ENCODE measurements around the gene ARHGAP40. TPM values are rescaled to one million over a fixed set of nuclear protein-coding genes. Genes with fewer than 3 reads are reported as not detected.
A peak's percentile ranks its signal among the peaks of the same experiment; 100 is the strongest.

Gene ARHGAP40
- total and polyA plus RNA-seq, 2 of the 4 experiments (the other 2 are of a cell fraction) = not detected

GRCh38 chr20:38674092-38674764, 72.6 kb downstream of the ARHGAP40 start:
- H3K4me1 ChIP-seq (ENCODE audit: control insufficient read depth, insufficient read depth, low read length) = no peaks in the 10 kb centered on the region
- H2BK5ac ChIP-seq (ENCODE audit: low read depth, low read length, poor library complexity, severe bottlenecking) = no peak overlapping the region
- no peak overlapping the region for H4K5ac ChIP-seq (ENCODE audit: low read depth, low read length)
- no peak overlapping the region for H3K23ac ChIP-seq (ENCODE audit: low read depth, low read length)
- ChIA-PET CTCF (no interaction called here), POLR2A (ENCODE audit: unreplicated experiment) (no interaction called here)
- DNase-seq = peak; percentile 47
- H2AK5ac ChIP-seq (ENCODE audit: low read depth, low read length) = no peak overlapping the region
- H3K14ac ChIP-seq (replicated peaks; ENCODE audit: low read depth, low read length) = no peak overlapping the region
- no peak overlapping the region for H3K18ac ChIP-seq (ENCODE audit: low read depth, low read length)
- no peak overlapping the region for H3K56ac ChIP-seq (ENCODE audit: extremely low read depth, insufficient read depth, low read length)
- H2BK15ac ChIP-seq (ENCODE audit: low read depth, low read length) = no peak overlapping the region
- peak; percentile 97 for ATAC-seq (ENCODE audit: low read depth)
- H3K27me3 ChIP-seq (ENCODE audit: control insufficient read depth, insufficient read depth, low read length) = peaks cover 5% of the 10 kb centered on the region; the same call in 1 of the 2 replicates
- in situ Hi-C loops (cut with MboI; ENCODE audit: low sequenced_read_pairs) (no loop called here), intact Hi-C loops (cut with micrococcal nuclease) (no loop called here), dilution Hi-C loops (cut with HindIII; ENCODE audit: low sequenced_read_pairs, unreplicated experiment) (no loop called here)
- H3K79me1 ChIP-seq (ENCODE audit: low read depth in 1 of 2, low read length in 2 of 2) = no peaks in the 10 kb centered on the region
- no peak overlapping the region for H3K4ac ChIP-seq (ENCODE audit: low read depth, low read length)
- H3K36me3 ChIP-seq (ENCODE audit: control insufficient read depth, insufficient read depth, low read length) = no peaks in the 10 kb centered on the region
- peak overlapping the region; percentile 87 for H2AFZ ChIP-seq (replicated peaks; ENCODE audit: low read length, poor library complexity)
- H4K91ac ChIP-seq (ENCODE audit: insufficient read depth, low read depth, low read length) = no peak overlapping the region
- BruUV-seq (replicated peaks) = no TSS peak
- peak overlapping the region; percentile 62 for H3K4me3 ChIP-seq (ENCODE audit: insufficient read depth, low read depth, low read length)
- H3K27ac ChIP-seq (ENCODE audit: insufficient read depth, low read length) = no peak overlapping the region; the same call in 1 of the 2 replicates
- H3K9me3 ChIP-seq (ENCODE audit: control insufficient read depth, insufficient read depth, low read length) = no peaks in the 10 kb centered on the region
- no peak overlapping the region for H2BK120ac ChIP-seq (ENCODE audit: low read depth, low read length)
- H2BK20ac ChIP-seq (ENCODE audit: low read depth, low read length) = no peak overlapping the region
- H3K9ac ChIP-seq (ENCODE audit: low read depth, low read length) = peak overlapping the region; percentile 41
- H2AK9ac ChIP-seq (replicated peaks; ENCODE audit: low read depth, low read length, poor library complexity) = peak overlapping the region; percentile 1
- peaks cover 4% of the 10 kb centered on the region; the same call in 1 of the 2 replicates for H3K9me1 ChIP-seq (ENCODE audit: insufficient read depth, low read length)
- 0% methylated on average over 17 of the region's 75 CpGs; no CpG with 5 or more reads in 1 of the 2 experiments for WGBS, 2 experiments (ENCODE audit: extremely low coverage in 2 of 2, insufficient read length in 1 of 2)
- no peak overlapping the region for H4K8ac ChIP-seq (ENCODE audit: low read depth in 2 of 2, low read length in 2 of 2)
- TF ChIP-seq NFE2L2 (IDR thresholded peaks at IDR 0.05; ENCODE audit: low read depth, low read length) (no peak), RCOR1 (IDR thresholded peaks at IDR 0.05; ENCODE audit: insufficient replicate concordance, low read length) (no peak), ELK1 (IDR thresholded peaks at IDR 0.05; ENCODE audit: borderline replicate concordance, low read depth, low read length) (no peak), RFX5 (IDR thresholded peaks at IDR 0.05; ENCODE audit: low read depth, low read length) (no peak), FOS (IDR thresholded peaks at IDR 0.05; ENCODE audit: low read depth, low read length) (no peak), CTCF (conservative IDR thresholded peaks at IDR 0.05; ENCODE audit: low read depth, low read length) (no peak), POLR2A (IDR thresholded peaks at IDR 0.05; ENCODE audit: low read depth, low read length) (no peak), CEBPB (IDR thresholded peaks at IDR 0.05; ENCODE audit: low read depth, low read length) (no peak), USF2 (IDR thresholded peaks at IDR 0.05; ENCODE audit: low read depth, low read length) (no peak), MXI1 (IDR thresholded peaks at IDR 0.05; ENCODE audit: borderline replicate concordance, low read depth, low read length) (no peak), BHLHE40 (IDR thresholded peaks at IDR 0.05; ENCODE audit: low read depth, low read length) (no peak)
- H3K4me2 ChIP-seq (ENCODE audit: low read depth, low read length) = peak overlapping the region; percentile 78
- H4K20me1 ChIP-seq (ENCODE audit: insufficient read depth, low read length) = no peaks in the 10 kb centered on the region; the same call in 1 of the 2 replicates

All from IMR-90 (cell line).